Lower leg skin (tissue), 4 donors: ENCODE measurements around the gene LOXL1. TPM values are rescaled to one million over a fixed set of nuclear protein-coding genes. Genes with fewer than 3 reads are reported as not detected.

Experiments used
- DNase-seq, 2 donors: peaks; one replicate each; pipeline ENCODE4 v3.0.0-alpha.2; 2019; ENCODE audit warnings: low spot score in 2 of 2
- H3K4me3 ChIP-seq: fragments of 200-600 bp; sonication (generic); 2 replicates; pipeline ENCODE4 v1.5.1; 2017; ENCODE audit warnings: mild to moderate bottlenecking, low read depth; ENCODE audit not compliant: poor library complexity, severe bottlenecking
- CTCF ChIP-seq, 3 donors: fragments of 450-650 bp; IDR thresholded peaks; one replicate each; pipeline ENCODE4 v1.5.1; 2016; ENCODE audit warnings: antibody characterized with exemption in 3 of 3, mild to moderate bottlenecking in 3 of 3, moderate library complexity in 2 of 3
- POLR2A ChIP-seq, 2 donors: fragments of 450-650 bp; IDR thresholded peaks; one replicate each; pipeline ENCODE4 v1.6.1; 2016 to 2017; ENCODE audit warnings: antibody characterized with exemption in 2 of 2, mild to moderate bottlenecking in 1 of 2, moderate library complexity in 1 of 2
- WGBS, 2 donors: methylation state at CpG; one replicate each; pipeline ENCODE4 v1.1.5; 2018; 5-methylcytosine and 5-hydroxymethylcytosine counted together
- intact Hi-C: fragments of 100-400 bp; cut with DNase I; formaldehyde crosslinking; loops from one replicate; pipeline ENCODE4 v1.15.0; 2023; ENCODE audit warnings: low total_unique reads
- total RNA-seq, 4 donors: library from RNA; depleted of rRNA; stranded (reverse); fragments of >200 nt; gene quantifications; one replicate each; pipeline ENCODE4 v1.1.0, GENCODE V29; 2016

Gene LOXL1
- total RNA-seq, 4 donors from 2014 or later: 4.6 to 8.2 (median 6.6) TPM

GRCh38 chr15:73915082-73915481 is 11.2 kb upstream of the LOXL1 start:
- TF ChIP-seq CTCF (IDR thresholded peaks at IDR 0.05) (no peak), POLR2A (IDR thresholded peaks at IDR 0.05) (no peak)
- H3K4me3 ChIP-seq: no peak overlapping the region
- 78 to 79% methylated on average over 2 of the region's 2 CpGs for WGBS, 2 donors
- intact Hi-C loops: no loop called here
- no peak for DNase-seq

- DNase-seq: no peak
- intact Hi-C loops: no loop called here
- WGBS, 2 donors: 85 to 97% methylated on average over 3 of the region's 3 CpGs
- TF ChIP-seq CTCF (IDR thresholded peaks at IDR 0.05) (no peak), POLR2A (IDR thresholded peaks at IDR 0.05) (no peak)
- no peak overlapping the region for H3K4me3 ChIP-seq
Observed at GRCh38 chr15:73918784-73919183, 7.5 kb upstream of the LOXL1 start.

GRCh38 chr15:73919706-73920105 is 6.6 kb upstream of the LOXL1 start:
- intact Hi-C loops: no loop called here
- H3K4me3 ChIP-seq: no peak overlapping the region
- TF ChIP-seq CTCF (IDR thresholded peaks at IDR 0.05): no peak
- no peak for TF ChIP-seq POLR2A (IDR thresholded peaks at IDR 0.05)
- 85 to 91% methylated on average over 6 of the region's 6 CpGs for WGBS, 2 donors
- DNase-seq: no peak

DNA sequence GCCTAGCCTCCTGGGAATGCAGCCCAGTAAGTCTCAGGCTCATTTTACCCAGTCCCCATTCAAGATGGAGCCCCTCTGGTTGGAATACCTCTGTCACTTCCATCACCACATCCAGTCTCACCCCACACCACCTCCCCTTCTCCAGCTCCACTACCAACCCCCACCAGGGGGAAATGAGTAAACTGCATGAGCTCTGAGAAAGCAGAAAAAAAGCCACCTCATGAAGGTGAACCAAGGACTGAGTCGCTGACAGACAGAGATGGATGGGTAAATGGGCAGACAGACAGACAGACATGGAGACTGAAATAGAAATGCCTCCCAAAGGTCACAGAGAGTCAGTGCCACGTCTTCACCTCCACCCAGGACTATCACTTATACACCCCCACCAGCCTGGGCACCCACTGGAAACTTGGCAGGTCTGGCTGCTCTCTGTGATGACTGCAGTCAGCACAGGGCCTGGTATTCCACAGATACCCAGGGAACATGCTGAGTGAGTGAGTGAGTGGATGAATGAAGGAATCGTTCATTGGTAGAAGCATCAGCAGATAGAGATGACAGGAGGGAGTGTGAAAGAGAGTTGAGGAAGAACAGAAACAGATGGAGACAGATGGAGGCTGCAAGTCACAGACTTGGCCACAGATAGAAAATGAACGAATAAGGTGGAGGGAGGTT is 4.9 kb upstream of the LOXL1 start:
- TF ChIP-seq POLR2A (IDR thresholded peaks at IDR 0.05): no peak
- intact Hi-C loops: no loop called here
- H3K4me3 ChIP-seq: no peak overlapping the region
- 78% methylated on average over 4 of the region's 4 CpGs for WGBS, 2 donors
- no peak for DNase-seq

- no peak for DNase-seq
- H3K4me3 ChIP-seq: no peak overlapping the region
- TF ChIP-seq CTCF (IDR thresholded peaks at IDR 0.05) (no peak), POLR2A (IDR thresholded peaks at IDR 0.05) (no peak)
- intact Hi-C loops: no loop called here
- WGBS, 2 donors: 37 to 42% methylated on average over 18 to 19 of the region's 19 CpGs
Observed at GRCh38 chr15:73922186-73923151, 3.8 kb upstream of the LOXL1 start.

DNA sequence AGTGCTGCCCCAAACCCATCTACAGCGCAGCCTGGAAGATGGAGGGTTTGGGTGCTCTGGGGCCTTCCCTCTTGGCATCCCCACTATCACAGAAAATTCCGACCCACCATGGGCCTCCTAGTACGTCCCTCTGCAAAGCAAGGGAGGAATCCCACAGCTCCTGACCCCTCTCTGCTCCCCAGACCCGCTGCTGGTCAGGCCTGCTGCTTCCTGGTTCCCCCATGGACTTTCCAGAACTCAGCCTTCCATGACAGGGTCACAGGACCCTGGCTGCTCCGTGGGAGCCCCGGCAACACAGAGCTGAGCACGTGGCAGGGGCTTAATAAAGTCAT is 3.1 kb upstream of the LOXL1 start:
- intact Hi-C loops: no loop called here
- WGBS, 2 donors: 54 to 60% methylated on average over 4 to 7 of the region's 7 CpGs
- TF ChIP-seq POLR2A (IDR thresholded peaks at IDR 0.05) (no peak), CTCF (IDR thresholded peaks at IDR 0.05) (no peak)
- no peak overlapping the region for H3K4me3 ChIP-seq
- DNase-seq: no peak
